ENCODE data around the gene WNT9B. TPM values are rescaled to one million over a fixed set of nuclear protein-coding genes. Genes with fewer than 3 reads are reported as not detected.

WNT9B gene
- total RNA-seq, 1 experiment from 2014 or later = 0.70 TPM

DNA sequence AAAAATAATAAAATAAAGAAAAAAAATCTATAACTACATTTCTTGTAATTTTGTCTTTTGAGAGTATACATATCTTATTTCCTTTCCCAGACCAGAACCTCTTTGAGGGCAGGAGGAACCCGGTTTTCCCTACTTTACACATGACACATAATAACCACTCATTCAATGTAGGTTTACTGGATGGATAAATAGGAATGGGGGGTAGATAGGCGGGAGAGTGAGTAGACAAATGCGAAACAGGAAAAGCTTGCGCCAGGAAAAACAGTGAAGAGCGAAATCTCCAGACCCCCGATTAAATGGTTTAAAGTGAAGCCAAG, 71.1 kb downstream of the WNT9B start:
- H3K27me3 Mint-ChIP-seq (ENCODE audit: low read depth) = peaks cover 2% of the 10 kb centered on the region; the same call in 1 of the 2 replicates
- H3K9ac ChIP-seq (ENCODE audit: extremely low read depth, insufficient read length, low read length) = peak overlapping the region; percentile 95
- H2BK12ac ChIP-seq (ENCODE audit: insufficient read length, low read depth, low read length) = no peak overlapping the region
- no peaks in the 10 kb centered on the region for H3K27me3 ChIP-seq (ENCODE audit: insufficient read depth, low read length)
- H3K79me1 ChIP-seq (ENCODE audit: insufficient read depth, low read depth, low read length, poor library complexity, severe bottlenecking) = peaks cover 6% of the 10 kb centered on the region
- H4K91ac ChIP-seq (ENCODE audit: insufficient read length, low read depth, low read length) = no peak overlapping the region
- H4K20me1 ChIP-seq (ENCODE audit: control insufficient read depth, insufficient read depth, insufficient read length) = no peaks in the 10 kb centered on the region
- no peak overlapping the region for H2BK120ac ChIP-seq (ENCODE audit: low read depth, low read length, poor library complexity, severe bottlenecking)
- no peak overlapping the region for H2AK5ac ChIP-seq (ENCODE audit: insufficient read length, low read length)
- peak overlapping the region; percentile 82 for H3K27ac ChIP-seq (ENCODE audit: insufficient read length, low read depth, low read length)
- H3K4me1 ChIP-seq (ENCODE audit: insufficient read depth, low read length) = no peaks in the 10 kb centered on the region
- peaks cover 9 to 10% of the 10 kb centered on the region in 2 experiments; a peak in 3 of 4 replicates for H3K4me1 Mint-ChIP-seq
- WGBS (ENCODE audit: extremely low coverage, insufficient read length, low lambda C conversion rate) = no CpG with 5 or more reads among the region's 6 CpGs
- H3K27ac Mint-ChIP-seq = peak overlapping the region; percentile 100
- no peaks in the 10 kb centered on the region for H3K36me3 Mint-ChIP-seq (ENCODE audit: insufficient read depth in 1 of 3, low read depth in 3 of 3)
- no peak overlapping the region for H2BK15ac ChIP-seq (ENCODE audit: low read depth, low read length)
- H3K18ac ChIP-seq (ENCODE audit: insufficient read length, low read depth, low read length) = no peak overlapping the region
- H2BK5ac ChIP-seq (ENCODE audit: insufficient read length, low read length) = no peak overlapping the region
- peak overlapping the region; percentile 69 for H3K4me2 ChIP-seq (ENCODE audit: insufficient read depth, insufficient read length, low read length)
- H3K4ac ChIP-seq (ENCODE audit: low read depth, low read length) = no peak overlapping the region
- H3T11ph ChIP-seq (ENCODE audit: low read length) = no peak overlapping the region
- peak overlapping the region; percentile 80 to 86 for H3K4me3 Mint-ChIP-seq
- no peak for TF ChIP-seq CTCF (conservative IDR thresholded peaks at IDR 0.05)
- peak overlapping the region; percentile 25 for H3K56ac ChIP-seq (ENCODE audit: insufficient read length, low read depth, low read length)
- DNase-seq = no peak
- H4K5ac ChIP-seq (ENCODE audit: insufficient read length, low read depth, low read length) = no peak overlapping the region
- H2BK20ac ChIP-seq (ENCODE audit: low read depth, low read length, poor library complexity, severe bottlenecking) = no peak overlapping the region
- no peak overlapping the region for H3K14ac ChIP-seq (ENCODE audit: insufficient read depth, low read length)
- no peaks in the 10 kb centered on the region for H3K23me2 ChIP-seq (ENCODE audit: insufficient read length, low read depth, low read length, poor library complexity, severe bottlenecking)
- peak overlapping the region; percentile 97 for H2AFZ ChIP-seq (ENCODE audit: low read length)
- peaks cover 16% of the 10 kb centered on the region; the same call in 1 of the 2 replicates for H3K79me2 ChIP-seq (ENCODE audit: insufficient read depth, low read length)
- no peak overlapping the region for H3K23ac ChIP-seq (ENCODE audit: insufficient read length, low read depth, low read length)
- H3K9me3 Mint-ChIP-seq = no peaks in the 10 kb centered on the region
- no peaks in the 10 kb centered on the region for H3K9me3 ChIP-seq (ENCODE audit: control insufficient read depth, low read depth, low read length)
- H4K8ac ChIP-seq (replicated peaks; ENCODE audit: insufficient read length, low read depth, low read length) = peak overlapping the region; percentile 83
